Temporal lobe (tissue), 1 donor: ENCODE results near the gene SCNN1B. TPM values are rescaled to one million over a fixed set of nuclear protein-coding genes. Genes with fewer than 3 reads are reported as not detected.

Experiments
- total RNA-seq: library from RNA; depleted of rRNA; stranded (reverse); fragments of >200 nt; gene quantifications from one replicate; pipeline ENCODE4 v1.2.3, GENCODE V29; 2014

SCNN1B gene
- total RNA-seq, 1 donor from 2014 or later: not detected

Other genes with a start within 250 kb of the SCNN1B start
- 25.1 TPM for gene USP31, start 152.8 kb upstream of the SCNN1B start, total RNA-seq
- 0.98 TPM for gene SCNN1G, start 119.6 kb upstream of the SCNN1B start, total RNA-seq
- gene COG7, start 150.9 kb downstream of the SCNN1B start, total RNA-seq: 12.5 TPM
- gene GGA2, start 208.2 kb downstream of the SCNN1B start, total RNA-seq: 22.4 TPM